ENCODE measurements around the gene PXDC1.

GRCh38 chr6:3751077-3751729 is at the start of gene PXDC1:
- TF ChIP-seq CTCF (IDR thresholded peaks at IDR 0.05; ENCODE audit: low read depth, low read length, missing input control) (no peak), JUND (IDR thresholded peaks at IDR 0.05) (no peak), EGR1 (IDR thresholded peaks at IDR 0.05; ENCODE audit: low read depth in 2 of 2) (no peak), GABPA (IDR thresholded peaks at IDR 0.05 in 1 of 2, conservative IDR thresholded peaks at IDR 0.05 in 1 of 2) (no peak), MAX (IDR thresholded peaks at IDR 0.05) (no peak), ZBTB33 (IDR thresholded peaks at IDR 0.05) (no peak), REST (IDR thresholded peaks at IDR 0.05) (no peak)

All from liver (tissue), 3 donors.